H7 (cell line): Measurements from ENCODE around the gene STYXL2. TPM values are rescaled to one million over a fixed set of nuclear protein-coding genes. Genes with fewer than 3 reads are reported as not detected.
A peak's percentile ranks its signal among the peaks of the same experiment; 100 is the strongest.

Experiments used
- DNase-seq: peaks from one replicate; pipeline ENCODE4 v3.0.0; 2012
- H3K27me3 ChIP-seq: 2 replicates; pipeline ENCODE4 v1.6.0; 2011; ENCODE audit warnings: mild to moderate bottlenecking, low read length; ENCODE audit not compliant: control insufficient read depth, insufficient read depth
- H3K36me3 ChIP-seq: replicated peaks from 2 replicates; pipeline ENCODE4 v1.5.1; 2011; ENCODE audit warnings: low read length; ENCODE audit not compliant: control insufficient read depth, insufficient read depth
- H3K4me3 ChIP-seq: 2 replicates; pipeline ENCODE4 v1.5.1; 2011; ENCODE audit warnings: low read depth, mild to moderate bottlenecking, control low read depth, low read length, moderate library complexity; ENCODE audit not compliant: insufficient read depth
- total RNA-seq: library from RNA; depleted of rRNA; stranded (reverse); fragments of >200 nt; shearing (Covaris generic); gene quantifications from 2 replicates; pipeline ENCODE4 v1.2.3, GENCODE V29; 2014

The STYXL2 gene
- total RNA-seq, 1 experiment from 2014 or later = 0.24 TPM

GRCh38 chr1:167066333-167067122 lies 27.3 kb upstream of the STYXL2 start:
- Histone ChIP-seq H3K36me3 (no peaks in the 10 kb centered on the region), H3K27me3 (0 out of 2 replicates have a peak, but pooled peaks cover 1% of the 10 kb centered on the region), H3K4me3 (peak overlapping the region; percentile 13)
- DNase-seq = peak; percentile 95

GRCh38 chr1:167067904-167068303 lies 26.0 kb upstream of the STYXL2 start:
- no peak for DNase-seq
- Histone ChIP-seq H3K36me3 (no peaks in the 10 kb centered on the region), H3K4me3 (no peak overlapping the region), H3K27me3 (0 out of 2 replicates have a peak, but pooled peaks cover 1% of the 10 kb centered on the region)

DNA sequence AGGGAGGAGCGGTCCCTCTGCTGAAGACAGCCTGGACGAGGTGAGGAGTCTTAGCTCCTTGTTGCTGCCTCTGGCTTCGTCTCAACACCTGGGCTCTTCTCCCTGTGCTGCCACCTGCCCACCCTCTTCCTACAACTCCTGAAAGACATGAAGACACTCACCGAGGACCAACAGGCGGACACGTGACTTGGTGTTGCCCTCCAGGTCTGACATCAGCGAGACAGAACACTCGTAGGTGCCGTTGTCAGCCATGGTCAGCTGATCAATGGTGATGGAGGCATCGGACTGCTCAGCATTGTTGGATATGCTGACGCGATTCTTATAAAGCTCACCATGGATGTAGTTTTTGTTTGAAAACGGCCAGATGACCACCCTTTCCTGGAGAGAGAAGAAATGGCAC lies 25.1 kb upstream of the STYXL2 start:
- Histone ChIP-seq H3K36me3 (no peaks in the 10 kb centered on the region), H3K4me3 (no peak overlapping the region), H3K27me3 (0 out of 2 replicates have a peak, but pooled peaks cover 1% of the 10 kb centered on the region)
- no peak for DNase-seq

DNA sequence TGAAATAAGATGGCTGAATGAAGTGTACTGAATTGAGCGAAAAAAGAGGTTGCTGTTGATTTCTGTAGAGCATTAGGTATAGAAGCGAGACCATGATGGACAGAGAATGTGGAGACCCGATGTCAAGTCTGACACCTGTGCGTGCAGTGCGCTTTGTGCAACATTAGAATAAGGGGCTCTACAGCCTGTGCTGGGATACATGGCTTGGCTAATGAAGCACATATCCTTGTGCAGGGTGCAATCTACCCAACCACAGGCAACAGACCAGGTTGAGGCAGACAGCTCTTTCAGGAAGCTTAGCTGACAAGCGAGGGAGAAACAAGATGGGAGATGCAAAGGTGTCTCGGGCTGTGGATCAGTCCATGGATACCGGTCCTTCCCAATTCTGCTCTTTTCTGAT lies 22.6 kb upstream of the STYXL2 start:
- H3K4me3 ChIP-seq = no peak overlapping the region
- DNase-seq = no peak
- H3K27me3 ChIP-seq = 0 out of 2 replicates have a peak, but pooled peaks cover under 1% of the 10 kb centered on the region
- no peaks in the 10 kb centered on the region for H3K36me3 ChIP-seq

- no peak for DNase-seq
- no peak overlapping the region for H3K4me3 ChIP-seq
- H3K36me3 ChIP-seq = no peaks in the 10 kb centered on the region
- no peaks in the 10 kb centered on the region for H3K27me3 ChIP-seq
Measured at GRCh38 chr1:167076136-167076710, 17.7 kb upstream of the STYXL2 start.

DNA sequence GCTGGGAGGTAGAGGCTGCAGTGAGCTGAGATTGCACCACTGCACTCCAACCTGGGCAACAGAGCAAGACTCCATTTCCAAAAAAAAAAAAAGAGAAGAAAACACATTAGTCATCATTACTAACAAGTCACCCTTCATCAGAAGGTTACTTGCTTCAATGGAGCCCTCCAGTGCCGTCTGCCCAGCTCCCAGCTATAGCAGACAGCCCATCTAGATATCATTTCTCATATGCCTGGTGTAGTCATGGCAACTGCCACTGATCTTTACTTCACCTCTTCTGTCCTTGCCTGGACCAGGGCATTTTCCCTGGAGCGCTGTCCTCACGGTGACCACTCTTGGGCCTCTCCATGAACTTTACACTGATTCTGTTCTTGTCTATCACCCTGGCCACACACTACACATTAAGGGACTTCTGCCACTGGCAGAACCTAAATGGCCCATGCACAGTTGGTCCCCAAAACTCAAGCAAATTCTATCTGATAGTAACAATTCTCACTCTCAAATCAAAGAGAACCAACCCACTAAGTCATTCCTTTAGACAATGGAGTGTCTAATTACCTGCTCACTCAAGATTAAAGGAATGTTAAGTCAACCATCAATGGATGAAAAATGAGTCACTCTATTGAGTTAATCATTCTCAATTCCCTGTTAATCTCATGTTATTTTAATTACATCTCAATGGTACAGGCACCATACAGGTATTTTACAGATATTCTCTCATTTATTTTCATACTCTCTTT lies 16.6 kb upstream of the STYXL2 start:
- no peaks in the 10 kb centered on the region for H3K27me3 ChIP-seq
- no peaks in the 10 kb centered on the region for H3K36me3 ChIP-seq
- DNase-seq = no peak
- H3K4me3 ChIP-seq = no peak overlapping the region

GRCh38 chr1:167077868-167078210 lies 16.0 kb upstream of the STYXL2 start:
- Histone ChIP-seq H3K4me3 (no peak overlapping the region), H3K27me3 (no peaks in the 10 kb centered on the region), H3K36me3 (no peaks in the 10 kb centered on the region)
- no peak for DNase-seq

DNA sequence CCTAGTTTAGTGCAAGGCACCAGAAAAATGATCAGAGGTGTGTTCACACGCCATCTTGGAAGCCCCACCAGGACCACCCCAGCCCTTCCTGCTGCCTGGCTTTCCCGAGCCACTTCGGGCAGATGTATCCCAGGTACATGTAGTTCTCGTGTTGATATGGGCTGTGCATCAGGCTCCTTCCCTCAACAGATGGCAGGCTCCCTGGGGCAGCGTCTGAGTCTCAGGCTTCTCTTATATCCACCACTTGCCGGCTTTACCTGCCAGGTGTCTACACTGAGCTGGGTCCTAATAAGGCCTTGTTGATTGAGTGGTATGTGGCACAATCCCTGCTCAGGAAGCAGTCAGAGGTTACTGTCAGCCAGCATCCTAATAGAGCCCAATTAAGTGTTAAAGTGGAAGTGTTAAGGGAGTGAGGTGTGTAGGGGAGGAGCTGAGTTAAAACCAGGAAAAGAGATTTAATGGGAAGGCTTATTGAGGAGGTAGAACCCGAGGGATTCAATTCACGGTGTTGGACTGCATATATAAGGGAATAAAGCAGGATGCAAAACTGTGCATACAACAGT lies 12.2 kb upstream of the STYXL2 start:
- Histone ChIP-seq H3K4me3 (no peak overlapping the region), H3K36me3 (no peaks in the 10 kb centered on the region), H3K27me3 (no peaks in the 10 kb centered on the region)
- DNase-seq = no peak

DNA sequence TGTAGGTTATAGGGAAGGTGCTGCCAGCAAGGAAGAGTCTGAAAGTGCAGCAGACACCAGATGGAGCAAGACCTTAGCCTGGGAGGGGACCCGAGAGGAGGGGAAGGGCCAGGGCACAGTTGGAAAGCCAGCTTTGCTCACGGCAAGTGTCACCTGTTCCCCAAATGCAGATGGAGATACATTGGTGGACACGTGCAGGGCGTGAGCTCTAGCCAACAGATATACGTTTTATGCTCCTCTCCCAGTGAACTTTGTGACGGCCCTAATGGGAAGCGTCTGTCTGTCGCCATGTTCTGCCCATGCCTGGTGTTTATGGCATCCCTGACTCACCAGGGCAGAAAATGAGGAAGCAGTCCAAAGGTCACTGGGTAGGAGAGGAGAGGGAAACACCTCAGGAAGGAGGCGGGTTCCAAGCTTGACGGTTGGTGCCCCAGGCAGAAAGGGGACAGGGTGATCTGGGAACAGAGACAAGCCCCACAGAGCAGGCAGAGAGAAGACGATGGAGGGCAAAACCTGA lies 11.3 kb upstream of the STYXL2 start:
- no peaks in the 10 kb centered on the region for H3K27me3 ChIP-seq
- no peak overlapping the region for H3K4me3 ChIP-seq
- no peaks in the 10 kb centered on the region for H3K36me3 ChIP-seq
- DNase-seq = no peak

- Histone ChIP-seq H3K36me3 (no peaks in the 10 kb centered on the region), H3K27me3 (no peaks in the 10 kb centered on the region), H3K4me3 (no peak overlapping the region)
- DNase-seq = no peak
Measured at GRCh38 chr1:167083066-167083665, 10.7 kb upstream of the STYXL2 start.

GRCh38 chr1:167083871-167084270 lies 10.0 kb upstream of the STYXL2 start:
- Histone ChIP-seq H3K27me3 (no peaks in the 10 kb centered on the region), H3K4me3 (no peak overlapping the region), H3K36me3 (no peaks in the 10 kb centered on the region)
- DNase-seq = no peak

DNA sequence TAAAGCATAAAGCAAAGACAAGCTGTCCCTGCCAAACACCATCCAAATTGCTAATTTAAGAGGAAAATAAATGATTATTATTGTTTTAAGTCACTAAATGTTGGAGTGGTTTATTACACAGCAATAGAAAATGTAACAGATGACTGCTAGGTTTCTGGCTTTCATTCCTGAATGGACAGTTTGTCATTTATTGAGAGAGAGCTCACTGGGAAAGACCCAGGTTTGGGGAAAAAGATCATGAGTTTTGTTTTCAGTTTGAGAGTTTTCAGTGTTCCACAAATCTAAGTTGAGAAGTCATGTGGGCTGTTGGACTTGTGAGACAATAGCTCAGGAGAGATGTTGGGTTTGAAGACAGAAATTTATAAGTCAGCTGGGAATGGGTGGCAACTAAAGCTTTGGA lies 9.1 kb upstream of the STYXL2 start:
- no peaks in the 10 kb centered on the region for H3K36me3 ChIP-seq
- no peaks in the 10 kb centered on the region for H3K27me3 ChIP-seq
- DNase-seq = no peak
- H3K4me3 ChIP-seq = no peak overlapping the region

DNA sequence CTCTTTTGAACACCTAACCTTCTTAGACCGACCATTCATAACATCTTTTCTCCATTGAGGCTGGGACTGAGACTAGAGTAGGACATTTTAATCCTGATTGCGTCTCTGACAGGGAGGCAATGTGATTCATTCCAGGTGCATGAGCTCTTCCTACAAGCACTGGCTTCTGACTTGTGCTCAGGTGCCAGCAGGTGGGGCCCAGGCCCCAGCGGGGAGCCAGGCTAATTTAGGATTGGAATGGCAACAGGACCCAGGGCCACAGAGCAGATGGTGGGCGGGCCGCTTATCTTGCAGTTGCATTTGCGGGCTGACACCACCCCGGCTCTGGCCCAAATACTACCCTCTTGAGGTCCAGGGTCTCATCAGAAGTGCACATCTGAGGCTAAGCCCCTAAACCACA lies 7.8 kb upstream of the STYXL2 start:
- no peaks in the 10 kb centered on the region for H3K27me3 ChIP-seq
- peak; percentile 41 for DNase-seq
- H3K4me3 ChIP-seq = no peak overlapping the region
- H3K36me3 ChIP-seq = no peaks in the 10 kb centered on the region

DNA sequence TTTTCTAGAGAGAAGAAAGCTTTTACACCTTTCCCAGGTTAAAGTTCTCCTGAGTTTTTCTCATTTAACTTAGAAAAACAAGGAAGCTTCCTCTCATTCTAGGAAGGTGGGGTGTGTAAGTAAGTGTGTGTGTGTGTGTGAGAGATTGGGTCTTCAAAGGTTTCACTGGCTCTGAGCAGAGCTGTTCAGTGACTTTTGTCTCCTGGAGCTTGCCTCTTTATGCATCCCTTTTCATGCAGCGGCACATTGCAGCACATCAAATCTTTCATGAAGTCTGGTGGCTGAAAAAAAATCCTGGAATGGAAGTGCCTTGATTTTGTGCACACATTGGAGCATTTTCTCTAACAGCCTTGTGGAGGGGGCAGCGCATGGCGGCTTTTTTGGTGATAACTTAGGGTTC lies 7.1 kb upstream of the STYXL2 start:
- Histone ChIP-seq H3K4me3 (no peak overlapping the region), H3K27me3 (no peaks in the 10 kb centered on the region), H3K36me3 (no peaks in the 10 kb centered on the region)
- no peak for DNase-seq
